HepG2 (cell line): ENCODE measurements around the gene MIDN. TPM values are rescaled to one million over a fixed set of nuclear protein-coding genes. Genes with fewer than 3 reads are reported as not detected.
A peak's percentile ranks its signal among the peaks of the same experiment; 100 is the strongest.

Experiments
- ATF4 ChIP-seq, 2 experiments: fragments of 450-650 bp in 1 of 2; sonication (generic) in 1 of 2; formaldehyde crosslinking; IDR thresholded peaks; 2 replicates each; pipeline versions ENCODE4 v1.5.0 to v1.8.0; 2020 to 2022; ENCODE audit warnings: mild to moderate bottlenecking in 1 of 2, missing genetic modification reagents in 1 of 2
- GRHL1 ChIP-seq: sonication (generic); formaldehyde crosslinking; conservative IDR thresholded peaks from 2 replicates; pipeline ENCODE4 v1.8.0; 2022; ENCODE audit warnings: missing genetic modification reagents
- HNF4G ChIP-seq, 2 experiments: sonication (generic) in 1 of 2; formaldehyde crosslinking in 1 of 2; IDR thresholded peaks; 2 replicates each; pipeline versions ENCODE4 v1.4.0 to v1.6.1; 2011 to 2020; ENCODE audit warnings: borderline replicate concordance in 2 of 2, low read depth in 2 of 2, mild to moderate bottlenecking in 2 of 2, low read length in 1 of 2, missing genetic modification reagents in 1 of 2, moderate library complexity in 1 of 2
- HOXA9 ChIP-seq: sonication (generic); formaldehyde crosslinking; IDR thresholded peaks from 2 replicates; pipeline ENCODE4 v1.8.1; 2022; ENCODE audit warnings: missing genetic modification reagents, mild to moderate bottlenecking, moderate library complexity, borderline replicate concordance
- KDM3A ChIP-seq: IDR thresholded peaks from 2 replicates; pipeline ENCODE4 v1.6.1; 2018; ENCODE audit warnings: low read depth, missing compliant biosample characterization
- KLF16 ChIP-seq, 2 experiments: sonication (generic) in 1 of 2; formaldehyde crosslinking in 1 of 2; IDR thresholded peaks; 2 replicates each; pipeline versions ENCODE4 v1.6.1 to v1.8.0; 2016 to 2023; ENCODE audit warnings: missing genetic modification reagents in 2 of 2, missing compliant biosample characterization in 1 of 2
- PCBP1 ChIP-seq: fragments of 200-400 bp; formaldehyde crosslinking; IDR thresholded peaks from 2 replicates; pipeline ENCODE4 v1.6.1; 2017; ENCODE audit warnings: mild to moderate bottlenecking, low read depth, low read length, borderline replicate concordance
- SIN3A ChIP-seq: IDR thresholded peaks from 2 replicates; pipeline ENCODE4 v1.6.1; 2011; ENCODE audit warnings: low read depth, mild to moderate bottlenecking, control low read depth, low read length, borderline replicate concordance
- THAP8 ChIP-seq: sonication (generic); formaldehyde crosslinking; IDR thresholded peaks from 2 replicates; pipeline ENCODE4 v1.5.1; 2020; ENCODE audit warnings: missing genetic modification reagents, mild to moderate bottlenecking, borderline replicate concordance
- THYN1 ChIP-seq: sonication (generic); formaldehyde crosslinking; IDR thresholded peaks from 2 replicates; pipeline ENCODE4 v1.8.1; 2023; ENCODE audit warnings: low read depth, mild to moderate bottlenecking, moderate library complexity, missing genetic modification reagents, borderline replicate concordance
- U2AF2 ChIP-seq: fragments of 200-400 bp; formaldehyde crosslinking; IDR thresholded peaks from 2 replicates; pipeline ENCODE4 v1.6.1; 2017; ENCODE audit warnings: low read depth, mild to moderate bottlenecking, low read length
- YEATS2 ChIP-seq: sonication (generic); formaldehyde crosslinking; IDR thresholded peaks from 2 replicates; pipeline ENCODE4 v1.4.0; 2020; ENCODE audit warnings: missing genetic modification reagents, borderline replicate concordance
- ZFP36L1 ChIP-seq: sonication (generic); formaldehyde crosslinking; IDR thresholded peaks from 2 replicates; pipeline ENCODE4 v1.8.0; 2022; ENCODE audit warnings: mild to moderate bottlenecking, missing genetic modification reagents, moderate library complexity
- ZNF276 ChIP-seq: sonication (generic); formaldehyde crosslinking; IDR thresholded peaks from 2 replicates; pipeline ENCODE4 v1.4.0; 2020; ENCODE audit warnings: mild to moderate bottlenecking, low read depth, missing genetic modification reagents
- ZNF558 ChIP-seq: sonication (generic); formaldehyde crosslinking; IDR thresholded peaks from 2 replicates; pipeline ENCODE4 v1.9.0; 2022; ENCODE audit warnings: mild to moderate bottlenecking, missing genetic modification reagents, borderline replicate concordance
- ZNF564 ChIP-seq: sonication (generic); formaldehyde crosslinking; IDR thresholded peaks from 2 replicates; pipeline ENCODE4 v1.8.1; 2023; ENCODE audit warnings: mild to moderate bottlenecking, missing genetic modification reagents
- ZNF577 ChIP-seq: sonication (generic); formaldehyde crosslinking; IDR thresholded peaks from 2 replicates; pipeline ENCODE4 v1.4.0; 2020; ENCODE audit warnings: mild to moderate bottlenecking, low read depth, missing genetic modification reagents, borderline replicate concordance
- ZNF589 ChIP-seq: sonication (generic); formaldehyde crosslinking; conservative IDR thresholded peaks from 2 replicates; pipeline ENCODE4 v1.8.0; 2022; ENCODE audit warnings: mild to moderate bottlenecking, moderate library complexity, missing genetic modification reagents
- ZSCAN22 ChIP-seq: sonication (generic); formaldehyde crosslinking; IDR thresholded peaks from 2 replicates; pipeline ENCODE4 v1.4.0; 2020; ENCODE audit warnings: mild to moderate bottlenecking, missing genetic modification reagents
- polyA plus RNA-seq, 8 experiments: library from polyadenylated mRNA; depleted of rRNA in 3 of 8; stranded (reverse) in 7 of 8; unstranded in 1 of 8; fragments of >200 nt; fragmentation: Illumina TruSeq in 4 of 8; extraction: Trizol in 4 of 8; gene quantifications; 2 replicates each; pipeline versions ENCODE4 v1.2.1 to v1.2.3, GENCODE V29; 2011 to 2016; ENCODE audit warnings: low read depth in 4 of 8, missing spikeins in 1 of 8, mixed read lengths in 1 of 8; ENCODE audit not compliant: insufficient read depth in 1 of 8
- total RNA-seq, 5 experiments: library from RNA; depleted of rRNA; stranded (reverse); fragments of >200 nt; fragmentation: Illumina TruSeq; extraction: Trizol; gene quantifications; 2 replicates each; pipeline ENCODE4 v1.2.3, GENCODE V29; 2016; ENCODE audit warnings: low read depth in 1 of 5

MIDN gene
- total and polyA plus RNA-seq, 2 of the 13 experiments (the other 11 are each of a cell fraction or from before 2014, with no cell fraction given), result 8.4 to 18.0 TPM

- no peak for TF ChIP-seq ZNF276
- TF ChIP-seq YEATS2 (CRISPR knock-in tag), result no peak
- TF ChIP-seq HNF4G (IDR thresholded peaks at IDR 0.05; ENCODE audit: borderline replicate concordance, low read depth, low read length), result peak; percentile 35; the same call in 1 of the 2 replicates
- TF ChIP-seq HNF4G (CRISPR knock-in tag; IDR thresholded peaks at IDR 0.05; ENCODE audit: borderline replicate concordance, low read depth), result no peak
- TF ChIP-seq ZSCAN22 (CRISPR knock-in tag), result no peak
- TF ChIP-seq ZNF589 (CRISPR knock-in tag), result no peak
- TF ChIP-seq PCBP1, result peak; percentile 25; the same call in 1 of the 2 replicates
- TF ChIP-seq ZNF577 (CRISPR knock-in tag), result no peak
- no peak for TF ChIP-seq THYN1 (CRISPR knock-in tag)
- peak in 1 of 2 experiments; percentile 50; a peak in 1 of 4 replicates for TF ChIP-seq KLF16 (CRISPR knock-in tag; IDR thresholded peaks at IDR 0.05)
- no peak; the same call in 1 of the 2 replicates for TF ChIP-seq KDM3A (CRISPR knock-in tag)
- no peak; the same call in 1 of the 2 replicates for TF ChIP-seq ZNF564 (CRISPR knock-in tag)
- no peak for TF ChIP-seq U2AF2
- no peak for TF ChIP-seq GRHL1
- no peak for TF ChIP-seq ATF4 (CRISPR knock-in tag; IDR thresholded peaks at IDR 0.05)
- no peak for TF ChIP-seq HOXA9 (CRISPR knock-in tag)
- 0 out of 2 replicates have a peak, but pooled peaks have one; percentile 29 for TF ChIP-seq ZFP36L1 (CRISPR knock-in tag)
- TF ChIP-seq SIN3A, result peak; percentile 48; the same call in 1 of the 2 replicates
- 0 out of 2 replicates have a peak, but pooled peaks have one; percentile 21 for TF ChIP-seq ZNF558 (CRISPR knock-in tag)
- no peak for TF ChIP-seq THAP8 (CRISPR knock-in tag)
Observed at GRCh38 chr19:1261798-1262622, 13.6 kb downstream of the MIDN start (continued).
